Gastroesophageal sphincter (tissue), 3 donors: ENCODE measurements around the gene KRT2.

ENCODE experiments used
- CTCF ChIP-seq, 4 experiments: fragments of 200-600 bp in 2 of 4; fragments of 450-650 bp in 2 of 4; sonication (generic) in 1 of 4; IDR thresholded peaks; one replicate each; pipeline ENCODE4 v1.5.1; 2017 to 2019; ENCODE audit warnings: antibody characterized with exemption in 4 of 4, mild to moderate bottlenecking in 2 of 4, moderate library complexity in 2 of 4
- POLR2AphosphoS5 ChIP-seq: sonication (generic); formaldehyde crosslinking; IDR thresholded peaks from one replicate; pipeline ENCODE4 v1.6.1; 2017; ENCODE audit warnings: antibody characterized with exemption

GRCh38 chr12:52660934-52661499, 9.0 kb upstream of the KRT2 start:
- TF ChIP-seq CTCF (IDR thresholded peaks at IDR 0.05): no peak
- TF ChIP-seq POLR2AphosphoS5: no peak
